ENCODE measurements around the gene EXOC2.

DNA sequence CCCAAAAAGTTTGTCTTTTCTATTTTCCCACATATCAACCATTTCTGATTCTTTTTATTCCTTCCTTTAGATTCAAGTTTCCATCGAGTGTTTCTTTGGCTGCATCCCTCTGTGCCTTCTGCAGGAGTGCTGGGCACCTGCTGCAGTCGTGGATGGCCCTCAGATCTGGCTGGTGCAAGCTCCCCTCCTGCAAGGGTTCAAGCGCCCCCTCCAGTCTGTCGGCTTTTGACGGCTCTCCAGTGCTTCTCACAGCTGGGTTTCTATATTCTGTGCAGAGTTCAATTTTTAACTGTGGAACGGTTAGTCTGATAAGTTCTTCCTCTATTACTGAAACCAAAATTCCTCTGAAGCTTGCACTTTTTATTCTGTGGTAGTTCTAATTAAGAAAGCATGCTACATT is 168.1 kb downstream of the EXOC2 start:
- no peak for TF ChIP-seq POLR2A (IDR thresholded peaks at IDR 0.05; ENCODE audit: low read depth, low read length)
- no peak for TF ChIP-seq POLR2AphosphoS5 (IDR thresholded peaks at IDR 0.05; ENCODE audit: low read depth, low read length)

All from GM12892 (cell line).